Activated T-cell treated with anti-CD3 and anti-CD28 coated beads, Interleukin-2, amount 50 U/mL, for 4 hours (primary cell): ENCODE results near the gene TRAPPC3L. TPM values are rescaled to one million over a fixed set of nuclear protein-coding genes. Genes with fewer than 3 reads are reported as not detected.

Experiments
- ATAC-seq, 2 donors: fragments of 200-7000 bp; cut with Tn5 transposase; one replicate each; pipeline ENCODE4 v1.10.0; 2021
- DNase-seq: peaks from one replicate; pipeline ENCODE4 v3.0.0-alpha.2; 2020
- H3K27me3 Mint-ChIP-seq: one replicate; pipeline ENCODE4 v1.8.0; 2021; ENCODE audit warnings: low read depth, mixed read lengths
- H3K36me3 Mint-ChIP-seq: one replicate; pipeline ENCODE4 v1.8.0; 2022; ENCODE audit warnings: mixed read lengths; ENCODE audit not compliant: insufficient read depth
- H3K4me1 Mint-ChIP-seq: one replicate; pipeline ENCODE4 v1.8.0; 2021; ENCODE audit warnings: low read depth, mixed read lengths
- H3K4me3 Mint-ChIP-seq: one replicate; pipeline ENCODE4 v1.8.0; 2021; ENCODE audit warnings: mild to moderate bottlenecking, moderate library complexity, mixed read lengths
- H3K9me3 Mint-ChIP-seq: one replicate; pipeline ENCODE4 v1.8.0; 2021; ENCODE audit warnings: mixed read lengths
- total RNA-seq, 3 donors: library from RNA; stranded (reverse); gene quantifications; one replicate each; pipeline ENCODE4 v1.2.1, GENCODE V29; 2021

The TRAPPC3L gene
- total RNA-seq = not detected

- no peak for DNase-seq
- no peaks in the 10 kb centered on the region for H3K4me1 Mint-ChIP-seq
- H3K27me3 Mint-ChIP-seq = peaks cover 16% of the 10 kb centered on the region
- H3K36me3 Mint-ChIP-seq = no peaks in the 10 kb centered on the region
- no peak for ATAC-seq
- no peak within 1 kb of the TSS for H3K4me3 Mint-ChIP-seq
- no peaks in the 10 kb centered on the region for H3K9me3 Mint-ChIP-seq
These were observed at the start of gene TRAPPC3L for GRCh38 chr6:116545651-116546050. Gene TRAPPC3L (minus strand): TSS chr6:116545684. CDS start chr6:116545514, 170 bp downstream.

- H3K9me3 Mint-ChIP-seq = no peaks in the 10 kb centered on the region
- no peak overlapping the region for H3K4me3 Mint-ChIP-seq
- ATAC-seq (no peak), DNase-seq (no peak)
- H3K4me1 Mint-ChIP-seq = no peaks in the 10 kb centered on the region
- peaks cover 53% of the 10 kb centered on the region for H3K36me3 Mint-ChIP-seq
- H3K27me3 Mint-ChIP-seq = no peaks in the 10 kb centered on the region
These were observed 49.8 kb upstream of the TRAPPC3L start for GRCh38 chr6:116595247-116595646.

DNA sequence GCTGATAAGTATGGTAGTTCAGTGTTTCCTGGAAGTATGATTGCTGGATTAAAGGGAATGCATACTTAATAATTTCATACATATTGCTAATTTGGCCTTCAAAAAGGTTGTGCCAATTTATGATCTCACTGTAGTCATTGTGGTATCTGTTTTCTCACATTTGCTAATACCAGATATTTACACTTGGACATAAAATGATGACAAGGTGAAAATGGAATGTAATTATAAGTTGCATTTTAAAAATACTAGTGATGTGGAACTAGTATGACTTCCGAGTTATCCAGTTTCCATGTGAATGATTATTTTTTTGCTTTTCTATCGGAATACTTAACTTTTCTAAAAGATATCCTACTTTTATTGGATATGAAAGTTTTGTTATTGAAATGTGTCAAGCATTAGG is 41.3 kb upstream of the TRAPPC3L start:
- Mint-ChIP-seq H3K36me3 (peaks cover 45% of the 10 kb centered on the region), H3K9me3 (no peaks in the 10 kb centered on the region), H3K4me3 (no peak overlapping the region), H3K27me3 (no peaks in the 10 kb centered on the region), H3K4me1 (no peaks in the 10 kb centered on the region)
- ATAC-seq (no peak), DNase-seq (no peak)

GRCh38 chr6:116586276-116586675 is 40.8 kb upstream of the TRAPPC3L start:
- no peaks in the 10 kb centered on the region for H3K4me1 Mint-ChIP-seq
- no peak for DNase-seq
- no peaks in the 10 kb centered on the region for H3K9me3 Mint-ChIP-seq
- no peaks in the 10 kb centered on the region for H3K27me3 Mint-ChIP-seq
- ATAC-seq = no peak
- H3K36me3 Mint-ChIP-seq = peaks cover 44% of the 10 kb centered on the region
- H3K4me3 Mint-ChIP-seq = no peak overlapping the region

DNA sequence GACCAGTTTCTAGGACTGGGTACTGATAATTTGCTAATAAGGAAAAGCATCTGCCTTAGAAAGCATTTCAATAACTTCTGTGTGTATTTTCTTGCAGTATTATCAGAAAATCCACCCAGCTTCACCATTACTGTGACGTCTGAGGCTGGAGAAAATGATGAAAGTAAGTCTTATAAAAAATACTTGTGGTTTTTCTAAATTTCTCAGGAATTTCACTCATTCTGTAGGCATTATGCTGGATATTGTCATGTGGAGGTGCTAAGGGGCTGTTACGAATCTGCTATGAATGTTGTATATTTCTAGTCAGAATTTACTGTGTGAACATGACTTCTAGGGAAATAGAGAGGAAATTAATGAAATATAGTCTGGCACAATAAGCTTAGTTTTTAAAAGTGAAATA is 34.7 kb upstream of the TRAPPC3L start:
- peaks cover 23% of the 10 kb centered on the region for H3K4me1 Mint-ChIP-seq
- peaks cover 38% of the 10 kb centered on the region for H3K36me3 Mint-ChIP-seq
- H3K27me3 Mint-ChIP-seq = no peaks in the 10 kb centered on the region
- ATAC-seq (no peak), DNase-seq (no peak)
- no peak overlapping the region for H3K4me3 Mint-ChIP-seq
- no peaks in the 10 kb centered on the region for H3K9me3 Mint-ChIP-seq

GRCh38 chr6:116579143-116579542 is 33.7 kb upstream of the TRAPPC3L start:
- no peak for DNase-seq
- Mint-ChIP-seq H3K4me1 (peaks cover 26% of the 10 kb centered on the region), H3K27me3 (no peaks in the 10 kb centered on the region), H3K36me3 (peaks cover 37% of the 10 kb centered on the region), H3K9me3 (no peaks in the 10 kb centered on the region), H3K4me3 (no peak overlapping the region)
- no peak for ATAC-seq

- H3K27me3 Mint-ChIP-seq = no peaks in the 10 kb centered on the region
- no peaks in the 10 kb centered on the region for H3K9me3 Mint-ChIP-seq
- no peak for DNase-seq
- no peak overlapping the region for H3K4me3 Mint-ChIP-seq
- H3K36me3 Mint-ChIP-seq = peaks cover 38% of the 10 kb centered on the region
- ATAC-seq = no peak
- peaks cover 34% of the 10 kb centered on the region for H3K4me1 Mint-ChIP-seq
These were observed 32.9 kb upstream of the TRAPPC3L start for GRCh38 chr6:116578335-116578734.

- no peak for DNase-seq
- Mint-ChIP-seq H3K4me1 (peaks cover 43% of the 10 kb centered on the region), H3K4me3 (no peak overlapping the region), H3K27me3 (no peaks in the 10 kb centered on the region), H3K9me3 (no peaks in the 10 kb centered on the region), H3K36me3 (peaks cover 36% of the 10 kb centered on the region)
- no peak for ATAC-seq
These were observed 32.0 kb upstream of the TRAPPC3L start for GRCh38 chr6:116577486-116577885.

- no peaks in the 10 kb centered on the region for H3K27me3 Mint-ChIP-seq
- H3K36me3 Mint-ChIP-seq = peaks cover 30% of the 10 kb centered on the region
- H3K4me1 Mint-ChIP-seq = peaks cover 54% of the 10 kb centered on the region
- no peaks in the 10 kb centered on the region for H3K9me3 Mint-ChIP-seq
- no peak overlapping the region for H3K4me3 Mint-ChIP-seq
- DNase-seq (no peak), ATAC-seq (no peak)
These were observed 29.7 kb upstream of the TRAPPC3L start for GRCh38 chr6:116575227-116575626.

DNA sequence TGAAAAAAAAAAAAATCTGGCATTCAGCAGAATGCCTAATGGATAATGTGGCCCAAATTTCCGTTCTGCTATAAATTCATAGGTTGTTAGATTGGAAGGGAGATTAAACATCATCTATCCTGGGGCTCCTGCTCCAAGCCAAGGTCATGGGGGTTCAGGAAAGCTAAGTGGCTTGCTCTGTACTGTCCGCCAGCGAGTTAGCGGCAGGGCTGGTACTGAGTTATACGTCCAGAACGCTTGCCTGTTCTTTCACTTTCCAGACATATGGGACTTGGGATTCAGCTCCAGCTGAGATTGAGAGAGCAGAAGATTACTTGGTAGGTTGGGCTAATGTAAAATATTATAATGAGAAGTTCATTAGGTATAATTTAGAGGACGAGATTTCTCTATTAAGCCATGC is 26.7 kb upstream of the TRAPPC3L start:
- H3K36me3 Mint-ChIP-seq = peaks cover 21% of the 10 kb centered on the region
- H3K9me3 Mint-ChIP-seq = no peaks in the 10 kb centered on the region
- peak overlapping the region; percentile 96 for H3K4me3 Mint-ChIP-seq
- no peaks in the 10 kb centered on the region for H3K27me3 Mint-ChIP-seq
- DNase-seq (no peak), ATAC-seq (no peak)
- peaks cover 52% of the 10 kb centered on the region for H3K4me1 Mint-ChIP-seq

GRCh38 chr6:116571683-116572000 is 26.2 kb upstream of the TRAPPC3L start:
- DNase-seq (no peak), ATAC-seq (no peak)
- Mint-ChIP-seq H3K9me3 (no peaks in the 10 kb centered on the region), H3K27me3 (no peaks in the 10 kb centered on the region), H3K4me3 (peak overlapping the region; percentile 96), H3K4me1 (peaks cover 49% of the 10 kb centered on the region), H3K36me3 (peaks cover 20% of the 10 kb centered on the region)

GRCh38 chr6:116570856-116571682 is 25.6 kb upstream of the TRAPPC3L start, which contains the start of gene RWDD1:
Gene RWDD1 (plus strand): TSS chr6:116571504. CDS start chr6:116571583, 79 bp downstream.
- H3K9me3 Mint-ChIP-seq = no peaks in the 10 kb centered on the region
- ATAC-seq (peak; percentile 97), DNase-seq (peak; percentile 95)
- H3K27me3 Mint-ChIP-seq = no peaks in the 10 kb centered on the region
- H3K4me3 Mint-ChIP-seq = peak within 1 kb of the TSS; percentile 96
- peaks cover 15% of the 10 kb centered on the region for H3K36me3 Mint-ChIP-seq
- H3K4me1 Mint-ChIP-seq = peaks cover 44% of the 10 kb centered on the region

- Mint-ChIP-seq H3K9me3 (no peaks in the 10 kb centered on the region), H3K27me3 (peaks cover 10% of the 10 kb centered on the region), H3K36me3 (peaks cover 4% of the 10 kb centered on the region), H3K4me3 (peak overlapping the region; percentile 96), H3K4me1 (peaks cover 39% of the 10 kb centered on the region)
- ATAC-seq (no peak), DNase-seq (no peak)
These were observed 23.6 kb upstream of the TRAPPC3L start for GRCh38 chr6:116568821-116569755.

DNA sequence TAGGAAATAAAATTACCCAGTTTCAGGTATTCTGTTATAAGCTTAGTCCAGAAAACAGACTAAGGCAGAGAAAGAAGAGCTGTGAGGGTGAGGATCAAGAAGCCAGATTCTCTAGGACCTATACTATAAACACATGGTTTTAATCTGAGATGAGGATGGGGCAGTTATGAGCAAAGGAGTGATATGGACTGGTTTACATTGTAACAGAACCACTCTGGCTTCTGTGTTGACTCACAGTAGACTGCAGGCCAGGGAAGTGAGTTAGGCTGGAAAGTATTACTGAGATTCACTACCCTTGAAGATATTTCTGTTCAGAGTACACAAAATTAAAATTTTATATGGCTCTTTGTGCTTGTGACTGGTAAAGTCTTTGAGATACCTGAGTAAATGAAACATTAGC is 22.6 kb upstream of the TRAPPC3L start:
- DNase-seq = no peak
- no peak overlapping the region for H3K4me3 Mint-ChIP-seq
- no peak for ATAC-seq
- H3K4me1 Mint-ChIP-seq = peaks cover 29% of the 10 kb centered on the region
- H3K27me3 Mint-ChIP-seq = peaks cover 17% of the 10 kb centered on the region
- H3K36me3 Mint-ChIP-seq = no peaks in the 10 kb centered on the region
- no peaks in the 10 kb centered on the region for H3K9me3 Mint-ChIP-seq
